Stimulated activated CD8-positive, alpha-beta memory T cell treated with anti-CD3 and anti-CD28 coated beads, Interleukin-7, amount 100 ng/mL, for 1 hour (primary cell): Measurements from ENCODE around the gene MEIOSIN.
"Not testable (repeated sequence)": the region's sequence is repeated elsewhere in the genome, so short reads cannot be mapped to it uniquely, and the experiment has no call there.

ENCODE experiments used
- DNase-seq, 2 donors: peaks; one replicate each; pipeline ENCODE4 v3.0.0-alpha.2; 2020; ENCODE audit warnings: low read depth in 2 of 2

The MEIOSIN gene, protein sequence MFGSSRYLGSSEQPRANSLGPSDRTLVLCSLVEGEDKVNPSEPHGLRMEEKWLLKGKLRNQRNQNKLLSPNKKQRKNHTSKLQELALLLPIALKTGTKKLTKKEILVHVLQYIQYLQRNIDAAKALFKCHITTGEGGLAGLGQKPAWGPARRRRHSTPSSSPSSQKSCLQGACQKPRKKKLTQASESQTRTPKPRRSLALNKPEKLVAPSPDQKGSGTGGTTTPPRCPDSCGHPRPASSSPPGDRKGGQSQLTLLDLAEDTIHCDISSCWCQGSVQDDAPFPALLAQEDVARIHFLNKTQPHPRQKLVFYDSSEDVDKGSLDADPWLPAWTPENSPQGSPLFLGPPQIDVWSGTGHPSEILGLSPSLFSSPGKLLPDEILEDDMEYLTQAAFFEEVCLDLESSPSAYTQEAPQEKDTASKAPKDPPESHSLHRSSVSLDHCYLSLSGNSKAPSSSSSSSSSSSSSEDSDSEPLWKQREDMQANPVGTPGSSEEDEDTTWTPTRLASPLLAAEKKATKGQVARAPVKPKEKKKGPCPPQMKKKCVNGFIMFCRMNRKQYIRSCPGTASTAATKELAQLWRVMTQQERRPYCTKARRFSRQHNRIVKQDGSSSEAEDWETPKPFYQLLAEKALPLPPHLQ

DNA sequence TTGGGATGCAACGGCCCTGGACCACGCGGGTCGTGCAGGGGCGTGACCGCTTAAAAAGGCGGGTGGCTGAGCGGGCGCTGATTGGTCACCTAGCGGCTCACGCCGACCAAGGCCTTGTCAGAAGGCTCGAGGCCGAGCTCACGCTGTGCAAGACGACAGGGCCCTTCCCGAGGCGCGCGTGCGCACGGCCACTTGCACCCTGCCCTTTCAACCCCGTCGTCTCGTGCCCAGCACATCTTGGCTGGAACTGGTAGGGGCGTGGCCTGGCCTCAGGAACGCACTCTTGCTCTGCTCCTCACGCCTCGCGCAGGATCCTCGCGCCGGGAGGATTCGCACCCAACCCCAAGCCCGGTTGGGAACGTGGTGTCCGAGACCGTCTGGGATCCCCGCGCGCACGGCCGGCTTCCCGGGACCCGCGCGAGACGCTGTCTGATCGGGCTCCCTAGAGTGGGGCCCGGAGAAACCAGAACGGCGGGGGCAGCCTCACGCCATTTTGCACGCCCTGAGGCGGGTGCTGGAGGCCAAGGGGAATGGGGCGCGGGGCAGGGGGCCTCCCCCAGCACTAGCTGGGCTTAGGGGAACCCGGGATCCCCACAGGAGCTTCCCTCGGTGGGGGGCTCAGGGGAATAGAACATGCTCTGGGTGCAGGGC lies at the start of gene MEIOSIN:
MEIOSIN (plus strand) TSS at position 280 of the 651 bp plus-strand sequence. CDS start 1,938 bp downstream, outside the sequence.
- DNase-seq: no peak

DNA sequence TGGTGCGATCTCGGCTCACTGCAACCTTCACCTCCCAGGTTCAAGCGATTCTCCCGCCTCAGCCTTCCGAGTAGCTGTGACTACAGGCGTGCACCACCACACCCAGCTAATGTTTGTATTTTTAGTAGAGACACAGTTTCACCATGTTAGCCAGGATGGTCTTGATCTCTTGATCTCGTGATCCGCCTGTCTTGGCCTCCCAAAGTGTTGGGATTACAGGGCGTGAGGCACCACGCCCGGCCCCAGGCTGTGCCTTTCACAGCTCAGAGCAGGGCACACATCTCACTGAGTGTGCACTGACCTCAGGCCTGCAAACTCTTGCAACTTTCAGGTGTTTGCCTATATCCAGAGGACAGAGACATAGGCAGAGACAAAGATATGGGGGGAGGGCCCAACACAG lies 48.2 kb upstream of the MEIOSIN start:
- not testable (repeated sequence) for DNase-seq

DNA sequence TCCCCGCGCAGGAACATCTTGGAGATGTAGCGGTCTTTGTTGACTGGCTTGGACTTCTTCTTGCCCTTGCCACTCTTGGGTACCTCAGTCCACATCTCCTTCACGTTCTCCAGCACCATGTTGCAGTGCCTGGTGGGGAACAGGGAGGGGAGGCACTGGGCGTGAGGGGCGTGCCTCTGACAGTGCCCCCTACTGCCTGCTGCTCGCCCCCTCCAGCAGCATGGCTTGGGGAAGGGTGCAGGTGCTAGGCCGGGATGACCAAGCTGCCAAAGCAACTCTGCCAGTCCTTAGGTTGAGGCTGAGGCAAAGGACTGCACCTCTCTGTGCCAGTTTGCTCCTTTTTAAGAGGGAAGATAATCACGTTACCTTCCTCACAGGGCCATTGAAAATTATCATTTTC lies 45.6 kb upstream of the MEIOSIN start:
- DNase-seq: no peak

DNA sequence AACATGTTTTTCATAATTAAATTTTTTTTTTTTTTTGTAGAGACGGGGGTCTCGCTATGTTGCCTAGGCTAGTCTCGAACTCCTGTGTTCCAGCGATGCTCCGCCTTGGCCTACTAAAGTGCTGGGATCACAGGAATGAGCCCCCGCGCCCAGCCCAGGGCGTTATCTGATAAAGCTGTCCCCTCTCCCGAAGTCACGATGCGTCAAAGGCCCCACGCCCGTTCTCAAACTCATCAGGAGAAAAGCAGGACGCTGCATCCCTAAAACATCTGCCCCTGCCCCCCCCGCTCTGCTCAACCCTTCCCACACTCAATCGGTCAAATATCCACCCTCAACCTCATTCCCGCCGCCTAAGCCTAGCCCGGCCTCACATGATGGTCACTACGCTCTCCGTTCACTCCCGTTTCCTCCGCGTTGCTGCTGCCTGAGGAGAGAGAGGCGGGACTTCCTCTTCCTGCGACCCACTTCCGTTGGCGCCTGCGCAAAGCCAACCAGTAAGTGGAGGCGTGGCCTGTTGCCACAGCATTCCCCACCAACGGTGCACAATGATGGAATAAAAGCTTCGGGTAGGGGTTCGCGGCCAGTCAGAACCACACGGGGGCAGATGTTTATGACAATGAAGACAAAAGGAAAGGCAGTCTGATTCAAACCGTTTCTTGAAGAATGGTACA lies 41.6 kb upstream of the MEIOSIN start, which contains the start of gene SNRPD2:
SNRPD2 (minus strand) TSS at position 438 of the 671 bp plus-strand sequence; CDS start at position 373, 65 bp downstream.
- peak; percentile 85 to 89 for DNase-seq

DNA sequence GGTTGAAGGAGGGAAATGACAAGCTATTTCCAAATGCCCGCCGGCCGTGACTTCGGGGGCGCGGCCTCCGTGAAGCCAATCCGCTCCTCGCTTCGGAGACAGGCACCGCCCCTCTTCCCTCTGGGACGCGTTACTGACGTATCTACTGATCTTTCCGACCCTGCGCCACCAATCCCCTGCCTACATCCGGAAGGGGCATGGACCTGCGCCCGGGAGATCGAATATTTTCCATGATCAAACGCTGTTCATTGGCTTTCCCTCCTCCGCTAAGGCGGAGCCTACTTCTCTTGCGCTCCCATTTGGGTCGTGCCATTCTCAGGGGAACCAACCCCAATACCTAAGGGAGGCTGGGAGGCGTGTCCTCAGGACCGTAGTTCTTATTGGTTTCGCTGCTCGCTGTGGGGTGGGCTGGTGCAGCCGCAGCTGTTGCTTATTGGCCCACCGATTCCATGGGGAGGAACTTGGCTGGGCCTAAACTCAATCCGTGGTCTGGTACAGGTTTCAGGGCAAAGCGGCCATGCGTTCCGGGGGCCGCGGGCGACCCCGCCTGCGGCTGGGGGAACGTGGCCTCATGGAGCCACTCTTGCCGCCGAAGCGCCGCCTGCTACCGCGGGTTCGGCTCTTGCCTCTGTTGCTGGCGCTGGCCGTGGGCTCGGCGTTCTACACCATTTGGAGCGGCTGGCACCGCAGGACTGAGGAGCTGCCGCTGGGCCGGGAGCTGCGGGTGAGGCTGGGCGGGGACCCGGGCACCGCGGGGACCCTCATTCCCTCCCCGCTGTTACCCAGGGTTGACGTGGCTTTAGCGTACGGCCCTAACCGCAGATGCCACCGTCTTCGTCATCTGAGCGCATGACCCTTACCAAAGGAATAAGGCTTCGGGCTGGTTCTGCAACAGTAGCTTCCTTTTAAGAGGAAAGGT lies 40.8 kb upstream of the MEIOSIN start, which contains the start of gene QPCTL:
QPCTL (plus strand) TSS at position 480 of the 919 bp plus-strand sequence; CDS start at position 518, 38 bp downstream.
- DNase-seq: peak; percentile 84 to 90

DNA sequence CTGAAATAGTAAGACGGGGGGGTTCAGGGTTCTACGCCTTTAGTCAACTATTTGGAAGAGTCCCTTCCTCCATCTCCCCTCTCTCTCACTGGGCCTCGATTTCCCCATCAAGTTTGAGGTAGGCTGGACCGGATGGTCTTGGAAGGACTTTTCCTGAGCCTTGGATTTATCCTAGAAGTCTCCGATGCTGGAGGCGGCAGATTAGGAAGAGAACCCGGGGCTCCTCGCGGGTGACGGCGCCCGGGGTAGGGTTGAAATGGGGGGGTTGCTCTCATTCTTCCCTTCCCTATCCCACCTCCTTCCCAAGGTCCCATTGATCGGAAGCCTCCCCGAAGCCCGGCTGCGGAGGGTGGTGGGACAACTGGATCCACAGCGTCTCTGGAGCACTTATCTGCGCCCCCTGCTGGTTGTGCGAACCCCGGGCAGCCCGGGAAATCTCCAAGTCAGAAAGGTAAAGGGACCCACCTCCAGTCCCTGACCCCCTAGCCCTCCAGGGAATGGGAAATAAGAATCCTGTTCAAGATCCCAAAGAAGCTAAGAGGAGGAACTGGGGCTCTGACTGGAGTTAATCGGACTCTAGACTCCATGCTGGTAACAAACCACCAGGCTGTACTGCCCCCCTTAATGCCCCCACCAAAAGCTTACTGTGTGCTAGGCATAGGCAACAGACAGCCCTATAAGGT lies 40.0 kb upstream of the MEIOSIN start:
- peak; percentile 49 to 67 for DNase-seq

DNA sequence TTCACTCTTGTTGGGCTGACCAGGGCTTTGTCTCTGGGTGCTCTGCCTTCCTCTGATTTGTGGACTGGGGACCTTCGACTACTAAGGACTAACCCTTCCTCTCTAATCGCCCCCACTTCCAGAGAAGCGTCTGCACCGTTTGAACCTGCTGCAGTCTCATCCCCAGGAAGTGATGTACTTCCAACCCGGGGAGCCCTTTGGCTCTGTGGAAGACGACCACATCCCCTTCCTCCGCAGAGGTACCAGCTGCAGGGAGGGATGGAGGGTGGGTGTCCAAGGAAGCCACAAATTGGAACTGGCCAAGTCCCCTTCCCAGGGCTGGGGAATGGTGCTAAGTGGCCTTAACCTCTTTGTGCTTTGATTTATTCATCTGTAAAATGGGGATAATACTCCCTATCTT lies 31.6 kb upstream of the MEIOSIN start:
- no peak for DNase-seq

DNA sequence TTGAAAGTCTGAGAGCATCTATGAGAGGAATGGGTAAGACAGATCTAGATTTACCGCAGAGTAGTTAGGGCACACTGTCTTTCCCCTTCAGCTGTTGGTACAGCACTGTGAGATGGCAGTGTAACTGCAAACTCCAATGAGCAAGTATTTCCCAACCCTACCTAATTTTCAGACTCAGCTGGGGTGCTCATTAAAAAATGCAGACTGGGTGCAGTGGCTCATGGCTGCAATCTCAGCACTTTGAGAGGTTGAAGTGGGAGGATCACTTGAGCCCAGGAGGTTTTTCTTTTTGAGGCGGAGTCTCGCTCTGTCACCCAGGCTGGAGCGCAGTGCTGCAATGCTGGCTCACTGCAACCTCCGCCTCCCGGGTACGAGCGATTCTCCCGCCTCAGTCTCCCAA lies 28.1 kb upstream of the MEIOSIN start:
- DNase-seq: no peak

DNA sequence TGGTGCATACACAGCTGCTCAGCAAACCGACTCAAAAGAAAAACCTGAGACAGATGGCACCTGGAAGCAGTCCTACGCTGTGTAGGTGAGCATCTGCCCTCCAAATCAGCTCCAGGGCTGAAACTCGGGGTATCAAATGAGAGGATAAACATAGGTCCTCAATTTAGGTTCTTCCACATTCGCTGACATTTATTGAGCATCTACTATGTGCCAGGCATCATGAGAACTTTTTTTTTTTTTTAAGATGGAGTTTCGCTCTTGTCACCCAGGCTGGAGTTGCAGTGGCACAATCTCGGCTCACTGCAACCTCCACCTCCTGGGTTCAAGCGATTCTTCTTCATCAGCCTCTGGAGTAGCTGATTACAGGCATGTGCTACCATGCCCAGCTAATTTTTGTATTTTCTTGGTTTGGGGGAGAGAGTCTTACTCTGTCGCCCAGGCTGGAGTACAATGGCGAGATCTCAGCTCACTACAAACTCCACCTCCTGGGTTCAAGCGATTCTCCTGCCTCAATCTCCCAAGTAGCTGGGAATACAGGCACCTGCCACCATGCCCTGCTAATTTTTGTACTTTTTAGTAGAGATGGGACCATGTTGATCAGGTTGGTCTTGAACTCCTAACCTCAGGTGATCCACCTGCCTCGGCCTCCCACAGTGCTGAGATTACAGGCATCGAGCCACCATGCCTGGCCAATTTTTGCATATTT lies 27.4 kb upstream of the MEIOSIN start:
- DNase-seq: no peak

DNA sequence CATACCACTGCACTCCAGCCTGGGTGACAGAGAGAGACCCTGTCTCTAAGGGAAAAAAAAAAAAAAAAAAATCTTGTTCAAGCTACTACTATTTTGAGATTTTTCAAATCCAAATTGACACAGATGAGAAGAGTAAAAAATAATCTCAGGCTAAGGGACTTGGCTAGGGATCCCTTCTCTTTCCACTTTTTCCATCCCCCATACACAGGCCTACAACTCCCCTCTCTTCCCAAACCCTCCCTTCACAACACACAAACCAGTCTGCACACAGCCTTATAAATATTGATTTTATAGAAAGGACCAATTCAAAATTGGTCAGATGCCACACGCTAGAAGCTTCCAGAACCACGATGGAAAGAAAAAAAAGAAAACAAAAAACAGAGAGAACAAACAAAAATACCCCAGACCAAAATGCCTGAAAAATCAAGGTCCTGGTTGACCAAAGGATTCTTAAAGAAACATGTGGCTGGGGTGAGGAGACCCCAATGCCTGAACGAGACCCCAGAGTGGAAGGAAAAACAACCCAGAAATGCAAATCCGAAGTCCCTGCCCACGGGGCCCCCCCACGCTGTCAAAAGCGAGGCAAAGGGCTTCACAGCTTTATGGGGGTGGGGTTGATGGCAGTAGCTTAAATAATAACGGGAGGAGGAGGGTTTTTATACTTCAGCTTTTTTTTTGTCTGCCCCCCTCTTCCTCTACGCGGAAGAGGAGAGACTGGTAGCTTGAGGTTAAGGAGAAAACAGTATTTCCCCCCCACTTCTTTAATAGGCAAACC lies 22.7 kb upstream of the MEIOSIN start:
- no peak for DNase-seq

DNA sequence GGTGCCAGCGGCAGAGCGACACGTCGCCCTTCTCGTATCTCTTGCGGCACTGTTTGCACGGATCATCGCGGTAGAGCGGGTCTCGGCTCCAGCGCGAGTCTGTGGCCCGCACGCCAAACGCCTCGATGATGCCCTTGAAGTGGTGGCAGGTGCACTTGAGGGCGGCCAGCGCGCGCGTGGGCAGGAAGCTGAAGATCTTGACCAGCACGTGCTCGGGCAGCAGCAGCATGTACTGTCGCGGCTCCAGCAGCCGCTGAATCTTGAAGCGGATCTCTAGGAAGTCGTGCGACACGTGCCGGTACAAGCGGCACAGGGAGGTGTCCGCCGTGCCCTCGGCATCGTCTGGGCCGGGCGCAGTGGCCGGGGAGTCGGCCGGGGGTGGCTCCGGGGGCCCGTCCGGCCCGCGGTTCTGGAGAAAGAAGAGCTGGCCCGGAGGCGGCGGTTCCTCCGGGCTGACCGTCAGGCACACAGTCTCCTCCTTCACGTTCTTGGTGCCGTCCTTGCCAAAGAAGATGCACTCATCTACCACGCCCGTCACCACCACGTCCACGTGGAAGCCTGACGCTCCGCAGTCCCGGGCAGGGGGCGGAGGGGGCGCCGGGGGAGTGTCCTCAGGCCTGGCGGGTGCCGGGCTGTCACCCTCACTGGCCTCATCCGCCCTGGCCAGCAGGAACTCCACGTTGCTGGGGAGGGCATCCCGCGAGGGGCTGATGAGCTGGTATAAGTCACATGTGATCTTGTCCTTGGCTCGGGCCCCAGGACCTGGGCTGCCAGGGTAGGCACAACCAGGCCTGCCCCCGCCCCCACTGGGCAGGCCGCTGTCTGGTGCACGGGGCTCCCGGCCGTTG lies 21.2 kb upstream of the MEIOSIN start:
- DNase-seq: no peak

DNA sequence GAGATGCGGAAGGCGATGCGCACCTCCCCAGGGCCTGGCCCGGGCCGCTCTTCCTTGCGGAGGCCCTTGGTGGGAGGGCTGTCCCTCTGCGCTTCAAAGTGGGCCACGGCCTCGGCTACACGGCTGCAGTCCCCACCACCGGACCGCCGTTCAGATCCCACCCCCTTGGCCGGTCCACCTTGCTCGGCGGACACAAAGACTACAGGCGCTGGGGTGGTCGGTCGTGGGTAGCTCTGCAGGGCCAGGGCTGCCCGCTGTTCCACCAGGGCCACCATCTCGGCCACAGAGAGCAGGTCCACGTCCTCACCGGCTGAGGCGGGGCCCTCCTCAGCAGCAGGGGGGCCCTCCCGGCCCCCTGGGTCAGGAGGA lies 20.6 kb upstream of the MEIOSIN start:
- DNase-seq: no peak

DNA sequence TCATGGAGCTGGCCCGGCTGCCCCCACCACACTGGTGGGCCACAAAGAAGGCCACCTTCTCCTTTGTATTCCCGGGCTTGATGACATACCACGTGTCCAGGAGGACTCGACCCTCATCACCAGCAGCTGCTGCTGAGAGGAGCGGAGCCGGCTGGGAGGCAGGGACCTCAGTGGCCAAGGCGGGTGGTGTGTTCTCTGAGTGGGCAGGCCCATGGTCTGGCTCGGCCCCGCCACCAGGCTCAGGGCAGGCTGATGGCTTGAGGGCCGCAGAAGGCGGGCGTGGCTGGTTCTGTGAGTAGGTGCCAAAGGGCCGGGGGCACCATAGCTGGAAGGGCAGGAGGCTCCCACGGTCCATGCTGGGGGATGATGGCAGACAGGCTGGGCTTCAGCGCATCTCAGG lies 20.1 kb upstream of the MEIOSIN start:
- DNase-seq: no peak

DNA sequence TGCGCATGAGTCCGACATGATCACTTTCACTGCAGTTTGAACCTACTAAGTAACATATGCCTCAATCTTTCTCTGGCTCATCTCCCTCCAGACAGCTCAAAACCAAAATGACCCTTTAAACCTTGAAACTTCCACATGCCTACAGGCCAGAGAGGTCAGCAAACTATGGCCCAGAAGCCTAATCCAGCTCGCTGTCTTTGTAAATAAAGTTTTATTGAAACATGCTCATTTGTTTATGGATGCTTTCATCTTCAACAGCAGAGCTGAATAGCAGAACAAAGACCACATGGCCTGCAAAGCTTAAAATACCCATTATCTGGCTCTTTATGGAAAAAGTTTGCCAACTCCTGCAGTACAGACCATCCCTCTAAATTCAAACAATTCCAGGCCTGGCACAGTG lies 18.1 kb upstream of the MEIOSIN start:
- DNase-seq: no peak

DNA sequence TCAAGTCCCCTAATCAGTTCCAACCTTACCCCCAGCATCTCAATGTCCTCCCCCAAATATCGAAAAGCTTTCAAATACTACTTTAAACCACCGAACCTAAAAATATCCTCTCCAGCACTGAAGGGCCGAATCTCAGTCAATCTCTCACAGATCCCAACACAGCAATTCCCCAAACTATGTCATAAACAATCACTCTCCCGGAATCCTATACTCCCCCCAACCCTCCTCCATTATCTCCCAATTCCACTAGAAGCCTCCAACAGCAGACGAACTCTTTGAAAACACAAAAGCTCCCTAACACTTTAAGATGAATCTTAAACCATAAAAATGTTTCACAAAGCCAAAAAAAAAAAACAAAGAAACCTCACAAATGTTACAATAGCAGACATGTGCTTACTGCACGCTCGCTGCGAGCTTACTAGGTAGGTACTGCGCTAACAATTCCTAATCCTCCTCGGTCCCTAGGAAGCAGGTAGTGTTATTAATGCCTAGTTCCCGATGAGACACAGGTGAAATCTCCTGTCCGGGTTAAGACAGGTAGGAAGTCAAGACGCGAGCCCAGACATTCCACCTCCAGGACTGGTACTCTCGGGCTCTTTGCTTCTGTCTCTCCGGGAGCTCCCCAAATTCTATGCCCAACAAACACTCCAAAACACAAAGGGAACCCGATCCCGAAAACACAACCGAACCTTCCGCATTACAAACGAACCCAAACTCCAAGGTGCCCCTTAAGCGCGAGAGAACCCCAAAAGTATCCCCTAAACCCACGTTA lies 16.7 kb upstream of the MEIOSIN start:
- no peak for DNase-seq

DNA sequence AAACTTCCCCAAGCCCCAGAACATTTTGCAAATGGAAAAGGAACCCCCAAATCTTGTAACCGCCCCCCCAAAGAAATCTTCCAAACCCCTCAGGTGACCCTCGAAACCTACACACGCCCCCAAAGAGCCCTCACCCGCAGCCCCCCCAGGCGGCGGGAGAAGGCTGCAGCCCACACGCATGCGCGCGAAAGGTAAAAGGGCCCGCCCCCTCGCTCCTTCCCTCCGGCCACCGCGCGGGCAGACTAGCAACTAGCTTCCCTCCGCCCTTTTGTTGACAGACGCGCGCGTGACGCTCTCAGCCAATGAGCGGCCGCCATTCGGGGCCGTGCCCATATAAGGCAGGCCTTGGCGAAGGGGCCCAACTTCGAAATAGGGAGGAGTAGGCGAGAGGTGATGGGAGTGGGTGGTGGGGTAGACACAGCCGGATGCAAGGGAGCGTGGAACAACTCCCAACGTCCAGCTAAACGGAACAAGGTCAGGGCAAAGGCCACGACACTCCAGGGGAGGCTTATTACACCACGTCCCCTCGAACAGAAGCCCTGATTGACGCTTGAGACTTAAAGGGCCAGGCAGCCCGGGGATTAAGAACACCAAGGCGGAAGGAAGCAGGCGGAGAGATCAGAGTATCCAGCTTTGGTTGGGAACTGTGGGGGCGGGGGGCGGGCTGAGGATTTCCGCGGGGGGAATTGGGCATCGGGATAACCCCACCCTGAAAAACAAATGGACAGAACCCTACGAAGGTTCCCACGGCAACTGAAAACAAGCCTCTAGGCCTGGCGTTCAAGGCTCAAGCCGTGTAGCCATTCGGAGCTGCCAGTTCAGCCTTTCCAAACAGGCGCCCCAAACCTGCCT lies 15.9 kb upstream of the MEIOSIN start:
- peak; percentile 94 to 95 for DNase-seq
